Endothelial cell of umbilical vein (primary cell): ENCODE data around the gene USP30. TPM values are rescaled to one million over a fixed set of nuclear protein-coding genes. Genes with fewer than 3 reads are reported as not detected.
"Not testable (repeated sequence)": the region's sequence is repeated elsewhere in the genome, so short reads cannot be mapped to it uniquely, and the experiment has no call there.

Source experiments
- BruUV-seq: library from RNA; stranded (reverse); fragments of 400-500 nt; replicated peaks from 2 replicates; lab custom pipeline; 2021; lab: Mats Ljungman, UMichigan
- CTCF ChIA-PET: fragments of 300-600, 350-600 bp; sonication (Branson Sonifier 250); formaldehyde crosslinking; loops from one replicate; lab custom pipeline; 2021; ENCODE audit warnings: antibody characterized with exemption, inconsistent platforms; lab: Charles Lee
- POLR2A ChIA-PET: fragments of 300-600, 350-600 bp; sonication (Branson Sonifier 250); formaldehyde crosslinking; loops from one replicate; lab custom pipeline; 2021; ENCODE audit warnings: antibody characterized with exemption, inconsistent platforms; lab: Charles Lee
- DNase-seq: peaks from one replicate; pipeline ENCODE4 v3.0.0-alpha.2; 2011; ENCODE audit warnings: low read depth, low spot score
- FAIRE-seq: peaks from 2 replicates; lab custom pipeline; 2011; peaks lifted over from hg19 to GRCh38; lab: Jason Lieb, UNC
- H2AFZ ChIP-seq: 2 replicates; pipeline ENCODE4 v1.6.0; 2012; ENCODE audit warnings: low read depth, low read length, control low read depth, inconsistent platforms
- H3K27ac ChIP-seq: 2 replicates; pipeline ENCODE4 v1.5.1; 2011; ENCODE audit warnings: low read depth, mild to moderate bottlenecking, control low read depth, low read length, moderate library complexity; ENCODE audit not compliant: insufficient read depth
- H3K27me3 ChIP-seq, 2 experiments: 2 replicates each; pipeline versions ENCODE4 v1.6.0 to v1.6.1; 2011; ENCODE audit warnings: low read length in 2 of 2, mixed read lengths in 1 of 2; ENCODE audit not compliant: control insufficient read depth in 2 of 2, insufficient read depth in 2 of 2
- H3K36me3 ChIP-seq, 2 experiments: 2 replicates in 1 of 2; 3 replicates in 1 of 2; pipeline ENCODE4 v1.5.1; 2011; ENCODE audit warnings: low read length in 2 of 2, mild to moderate bottlenecking in 1 of 2, moderate library complexity in 1 of 2; ENCODE audit not compliant: control insufficient read depth in 2 of 2, insufficient read depth in 2 of 2; ENCODE audit errors: extremely low read depth in 1 of 2
- H3K4me1 ChIP-seq: 3 replicates; pipeline ENCODE4 v1.5.1; 2011; ENCODE audit warnings: mild to moderate bottlenecking, low read length; ENCODE audit not compliant: control insufficient read depth, insufficient read depth; ENCODE audit errors: extremely low read depth
- H3K4me2 ChIP-seq: 2 replicates; pipeline ENCODE4 v1.6.1; 2011; ENCODE audit warnings: low read length, control low read depth, mixed read lengths; ENCODE audit not compliant: insufficient read depth
- H3K4me3 ChIP-seq, 3 experiments: fragments of 200-600 bp in 1 of 3; sonication (generic), shearing (Covaris generic) in 1 of 3; replicated peaks in 1 of 3; 2 replicates each; pipeline ENCODE4 v1.5.1; 2011 to 2016; ENCODE audit warnings: control low read depth in 3 of 3, low read length in 3 of 3, mild to moderate bottlenecking in 2 of 3, inconsistent platforms in 1 of 3, low read depth in 1 of 3, moderate library complexity in 1 of 3; ENCODE audit not compliant: insufficient read depth in 1 of 3
- H3K79me2 ChIP-seq: 2 replicates; pipeline ENCODE4 v1.6.0; 2012; ENCODE audit warnings: low read length, inconsistent platforms; ENCODE audit not compliant: control insufficient read depth, insufficient read depth
- H3K9ac ChIP-seq: replicated peaks from 2 replicates; pipeline ENCODE3; 2011; ENCODE audit warnings: low read length, control low read depth; ENCODE audit not compliant: insufficient read depth; ENCODE audit errors: extremely low read depth
- H3K9me1 ChIP-seq: replicated peaks from 3 replicates; pipeline ENCODE4 v1.6.0; 2011; ENCODE audit warnings: mild to moderate bottlenecking, low read length; ENCODE audit not compliant: control insufficient read depth, insufficient read depth; ENCODE audit errors: extremely low read depth
- H3K9me3 ChIP-seq: replicated peaks from 2 replicates; pipeline ENCODE4 v1.5.1; 2012; ENCODE audit warnings: low read length, inconsistent platforms; ENCODE audit not compliant: control insufficient read depth, insufficient read depth
- H4K20me1 ChIP-seq: replicated peaks from 2 replicates; pipeline ENCODE3; 2011; ENCODE audit warnings: mild to moderate bottlenecking, low read length; ENCODE audit not compliant: control insufficient read depth, insufficient read depth; ENCODE audit errors: extremely low read depth
- CTCF ChIP-seq, 2 donors: IDR thresholded peaks; 1 replicate in 1 of 2; 2 replicates in 1 of 2; pipeline ENCODE4 v1.5.1; 2011; ENCODE audit warnings: low read length in 2 of 2, mild to moderate bottlenecking in 2 of 2, moderate library complexity in 2 of 2, control low read depth in 1 of 2, inconsistent platforms in 1 of 2, low read depth in 1 of 2; ENCODE audit not compliant: insufficient read depth in 1 of 2; ENCODE audit errors: extremely low read depth in 1 of 2
- EZH2 ChIP-seq: IDR thresholded peaks from 2 replicates; pipeline ENCODE4 v1.6.1; 2012; ENCODE audit warnings: borderline replicate concordance, low read depth, mild to moderate bottlenecking, moderate library complexity, low read length, inconsistent platforms; ENCODE audit not compliant: severe bottlenecking
- FOS ChIP-seq: IDR thresholded peaks from 2 replicates; pipeline ENCODE4 v1.6.1; 2011; ENCODE audit warnings: mild to moderate bottlenecking, low read length, moderate library complexity, borderline replicate concordance; ENCODE audit not compliant: insufficient read depth
- GATA2 ChIP-seq: IDR thresholded peaks from 2 replicates; pipeline ENCODE4 v1.7.0; 2011; ENCODE audit warnings: low read depth, mild to moderate bottlenecking, moderate library complexity, mixed read lengths, low read length; ENCODE audit not compliant: insufficient read length, insufficient read depth
- JUN ChIP-seq: IDR thresholded peaks from 2 replicates; pipeline ENCODE4 v1.6.1; 2011; ENCODE audit warnings: borderline replicate concordance, low read depth; ENCODE audit not compliant: insufficient read length, insufficient read depth
- MAX ChIP-seq: IDR thresholded peaks from 2 replicates; pipeline ENCODE4 v1.6.1; 2011; ENCODE audit not compliant: insufficient read depth, insufficient read length
- MYC ChIP-seq: IDR thresholded peaks from one replicate; pipeline ENCODE4 v1.6.1; 2011; ENCODE audit warnings: mild to moderate bottlenecking, low read depth, low read length
- POLR2A ChIP-seq: IDR thresholded peaks from 2 replicates; pipeline ENCODE4 v1.6.1; 2012; ENCODE audit warnings: low read depth, mild to moderate bottlenecking, control low read depth, low read length
- POLR2AphosphoS5 ChIP-seq: IDR thresholded peaks from 2 replicates; pipeline ENCODE4 v1.6.1; 2012; ENCODE audit warnings: low read depth, mild to moderate bottlenecking, control low read depth, low read length, moderate library complexity; ENCODE audit not compliant: insufficient read depth
- dilution Hi-C: fragments of 300-500 bp; cut with MboI; formaldehyde crosslinking; loops from one replicate; pipeline ENCODE4 v1.15.0; 2019; ENCODE audit warnings: low sequenced_read_pairs; ENCODE audit not compliant: extremely low pct_ligation_motif_present
- intact Hi-C: fragments of 100-400 bp; cut with micrococcal nuclease; formaldehyde crosslinking; loops from one replicate; pipeline ENCODE4 v1.10.0; 2022
- polyA plus RNA-seq, 4 experiments: library from polyadenylated mRNA; depleted of rRNA in 3 of 4; stranded (reverse) in 3 of 4; unstranded in 1 of 4; fragments of >200 nt; gene quantifications; 2 replicates each; pipeline versions ENCODE4 v1.2.1 to v1.2.3, GENCODE V29; 2011 to 2012; ENCODE audit warnings: missing spikeins in 1 of 4
- total RNA-seq: library from RNA; stranded (reverse); gene quantifications from 2 replicates; pipeline ENCODE4 v1.2.3, GENCODE V29; 2021

The USP30 gene
- total and polyA plus RNA-seq, 2 donors (not counting 3 experiments of a cell fraction or from before 2014, with no cell fraction given): 14.2 to 24.3 TPM

- CTCF ChIA-PET: interaction anchor here (1.2 to 1.7 kb wide), 2 partner anchors 58 kb away, joined by 3 to 6 read pairs; no protein-coding TSS in a partner anchor
- Histone ChIP-seq H3K27ac (no peak overlapping the region), H3K4me2 (peak overlapping the region; percentile 76), H3K4me1 (peaks cover 10% of the 10 kb centered on the region), H3K36me3 (peaks cover 0 to 4% of the 10 kb centered on the region in 2 experiments), H3K79me2 (no peaks in the 10 kb centered on the region), H3K9me1 (no peaks in the 10 kb centered on the region), H3K9me3 (no peaks in the 10 kb centered on the region), H4K20me1 (no peaks in the 10 kb centered on the region), H3K27me3 (no peaks in the 10 kb centered on the region), H2AFZ (peak overlapping the region; percentile 96), H3K4me3 (peak overlapping the region; percentile 72 to 93 (median 88)), H3K9ac (peak overlapping the region; percentile 83)
- POLR2A ChIA-PET: interaction anchor here (0.6 kb wide), 1 partner anchor 362 kb away, joined by 4 read pairs; no protein-coding TSS in a partner anchor
- TSS peak; percentile 35 for BruUV-seq
- DNase-seq (no peak), FAIRE-seq (no peak)
- dilution Hi-C loops: no loop called here
- TF ChIP-seq GATA2 (no peak), FOS (no peak), JUN (no peak), POLR2A (no peak), POLR2AphosphoS5 (no peak), MYC (no peak), CTCF (IDR thresholded peaks at IDR 0.05; ENCODE audit: extremely low read depth in 1 of 2, insufficient read depth in 1 of 2, low read depth in 1 of 2, low read length in 2 of 2) (no peak), EZH2 (no peak), MAX (no peak)
- intact Hi-C loops: no loop called here
Measured at GRCh38 chr12:109053382-109054123, 1.2 kb downstream of the USP30 start.

- DNase-seq, H3K9me3 ChIP-seq, H3K4me2 ChIP-seq, H3K9me1 ChIP-seq, H3K27ac ChIP-seq, H3K27me3 ChIP-seq, H3K79me2 ChIP-seq, BruUV-seq, H3K4me1 ChIP-seq, H3K9ac ChIP-seq, intact Hi-C loops, H4K20me1 ChIP-seq, FAIRE-seq, H3K4me3 ChIP-seq, H2AFZ ChIP-seq, H3K36me3 ChIP-seq, dilution Hi-C loops: not testable (repeated sequence)
- CTCF ChIA-PET: interaction anchor here (1.2 kb wide), 1 partner anchor 58 kb away, joined by 3 read pairs; no protein-coding TSS in a partner anchor
- POLR2A ChIA-PET: interaction anchor here (0.6 kb wide), 1 partner anchor 362 kb away, joined by 4 read pairs; no protein-coding TSS in a partner anchor
Measured at GRCh38 chr12:109054124-109054513, 1.7 kb downstream of the USP30 start.
